GM10248 (cell line): ENCODE measurements around the gene ARHGEF2.

Experiments used
- CTCF ChIA-PET: fragments of 300-600 bp; sonication (Branson Sonifier 250); formaldehyde crosslinking; extraction: SDS; loops from one replicate; lab custom pipeline; 2021; ENCODE audit warnings: antibody characterized with exemption; lab: Yijun Ruan, JAX
- POLR2A ChIA-PET: fragments of 350-650 bp; sonication (Branson Sonifier 250); formaldehyde crosslinking; extraction: SDS; loops from one replicate; lab custom pipeline; 2020; ENCODE audit warnings: antibody characterized with exemption; lab: Yijun Ruan, JAX
- DNase-seq: peaks from one replicate; pipeline ENCODE4 v3.0.0; 2012; ENCODE audit errors: extremely low spot score
- CTCF ChIP-seq: IDR thresholded peaks from 2 replicates; pipeline ENCODE4 v1.5.1; 2012; ENCODE audit warnings: mild to moderate bottlenecking, low read depth; ENCODE audit errors: extremely low read depth, missing control alignments, control extremely low read depth

ARHGEF2 gene

GRCh38 chr1:155977690-155978324, 540 bp downstream of the ARHGEF2 start:
- DNase-seq, result peak; percentile 68
- ChIA-PET CTCF (interaction anchor here (0.7 to 19.5 kb wide), 12 partner anchors 10 to 727 kb away, joined by 3 to 215 read pairs (median 4); partner anchors contain the start of gene KHDC4), POLR2A (interaction anchor here (0.6 to 1.5 kb wide), 5 partner anchors 32 to 238 kb away, joined by 3 to 6 read pairs (median 4); no protein-coding TSS in a partner anchor)
- no peak for TF ChIP-seq CTCF

GRCh38 chr1:155976913-155977689, 1.2 kb downstream of the ARHGEF2 start:
- no peak for TF ChIP-seq CTCF
- DNase-seq, result no peak
- ChIA-PET CTCF (interaction anchor here (0.9 to 19.5 kb wide), 12 partner anchors 9 to 726 kb away, joined by 3 to 215 read pairs (median 4); partner anchors contain the start of gene KHDC4), POLR2A (interaction anchor here (0.5 to 1.5 kb wide), 5 partner anchors 31 to 300 kb away, joined by 3 to 6 read pairs (median 4); no protein-coding TSS in a partner anchor)

- POLR2A ChIA-PET, result interaction anchor here (0.5 to 1.5 kb wide), 4 partner anchors 20 to 301 kb away, joined by 3 to 4 read pairs (median 3); no protein-coding TSS in a partner anchor
- CTCF ChIA-PET, result interaction anchor here (0.9 to 19.5 kb wide), 11 partner anchors 7 to 90 kb away, joined by 3 to 215 read pairs (median 5); partner anchors contain the start of gene KHDC4
- peak; percentile 63 for DNase-seq
- no peak for TF ChIP-seq CTCF
Measured at GRCh38 chr1:155976062-155976912, 2.1 kb downstream of the ARHGEF2 start.

- DNase-seq, result no peak
- ChIA-PET CTCF (interaction anchor here (1.0 to 19.5 kb wide), 7 partner anchors 8 to 91 kb away, joined by 3 to 215 read pairs (median 24); no protein-coding TSS in a partner anchor), POLR2A (no interaction called here)
- no peak for TF ChIP-seq CTCF
Measured at GRCh38 chr1:155975375-155976061, 2.8 kb downstream of the ARHGEF2 start.

GRCh38 chr1:155974208-155975115, 3.9 kb downstream of the ARHGEF2 start:
- no peak for TF ChIP-seq CTCF
- no peak for DNase-seq
- ChIA-PET POLR2A (interaction anchor here (0.6 kb wide), 1 partner anchor 48 kb away, joined by 8 read pairs; no protein-coding TSS in a partner anchor), CTCF (interaction anchor here (1.0 to 19.5 kb wide), 6 partner anchors 9 to 79 kb away, joined by 3 to 215 read pairs (median 26); partner anchors contain the start of gene UBQLN4)
